Gastroesophageal sphincter (tissue), 3 donors: ENCODE measurements around the gene ENTPD7.

Experiments used
- POLR2A ChIP-seq, 2 donors: fragments of 450-650 bp; IDR thresholded peaks; one replicate each; pipeline ENCODE4 v1.6.1; 2017; ENCODE audit warnings: antibody characterized with exemption in 2 of 2, mild to moderate bottlenecking in 2 of 2, moderate library complexity in 1 of 2
- POLR2AphosphoS5 ChIP-seq: sonication (generic); formaldehyde crosslinking; IDR thresholded peaks from one replicate; pipeline ENCODE4 v1.6.1; 2017; ENCODE audit warnings: antibody characterized with exemption
- TF ChIP-seq, protein P1 (sequence below), 4 experiments: fragments of 200-600 bp in 2 of 4; fragments of 450-650 bp in 2 of 4; sonication (generic) in 1 of 4; IDR thresholded peaks; one replicate each; pipeline ENCODE4 v1.5.1; 2017 to 2019; ENCODE audit warnings: antibody characterized with exemption in 4 of 4, mild to moderate bottlenecking in 2 of 4, moderate library complexity in 2 of 4

DNA sequence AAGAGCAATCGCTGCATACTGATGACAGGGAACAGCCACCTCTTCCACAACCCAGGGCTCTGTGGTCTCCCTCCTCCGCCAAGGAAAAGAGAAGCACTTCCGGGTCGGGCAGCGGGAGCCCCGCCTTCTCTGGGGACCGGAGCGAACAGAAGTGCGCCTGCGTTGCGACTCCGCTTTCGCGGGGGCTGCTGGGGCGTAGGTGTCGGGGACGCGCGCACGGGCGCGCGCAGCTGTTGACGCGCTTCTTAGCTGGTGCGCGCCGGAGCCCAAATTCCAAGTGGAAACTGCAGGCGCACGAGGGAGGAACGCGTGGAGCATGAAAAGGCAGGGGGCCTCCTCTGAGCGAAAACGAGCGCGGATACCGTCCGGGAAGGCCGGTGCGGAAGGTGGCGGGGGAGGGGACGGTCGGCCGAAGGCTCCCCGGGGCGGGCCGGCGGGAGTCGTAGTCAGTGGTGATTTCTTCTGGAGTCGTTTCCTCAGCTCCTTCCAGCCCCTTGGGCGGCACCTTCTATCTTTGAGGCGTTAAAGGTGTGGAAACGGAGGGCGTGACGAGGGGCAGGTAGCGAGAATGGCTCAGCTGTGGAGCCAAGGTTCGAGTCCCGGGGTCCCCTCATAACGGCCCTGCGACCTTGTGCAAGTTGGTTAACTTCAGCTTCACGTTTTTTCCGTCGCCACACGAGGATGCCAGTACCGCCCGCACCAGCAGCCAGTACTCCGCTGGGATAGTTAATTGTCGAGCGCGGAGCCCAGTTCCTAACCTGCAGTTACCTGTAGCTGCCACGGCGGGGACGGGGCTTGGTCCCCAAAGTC lies 72.9 kb downstream of the ENTPD7 start, which contains the start of the genes COX15 and CUTC:
- TF ChIP-seq, protein P1, sequence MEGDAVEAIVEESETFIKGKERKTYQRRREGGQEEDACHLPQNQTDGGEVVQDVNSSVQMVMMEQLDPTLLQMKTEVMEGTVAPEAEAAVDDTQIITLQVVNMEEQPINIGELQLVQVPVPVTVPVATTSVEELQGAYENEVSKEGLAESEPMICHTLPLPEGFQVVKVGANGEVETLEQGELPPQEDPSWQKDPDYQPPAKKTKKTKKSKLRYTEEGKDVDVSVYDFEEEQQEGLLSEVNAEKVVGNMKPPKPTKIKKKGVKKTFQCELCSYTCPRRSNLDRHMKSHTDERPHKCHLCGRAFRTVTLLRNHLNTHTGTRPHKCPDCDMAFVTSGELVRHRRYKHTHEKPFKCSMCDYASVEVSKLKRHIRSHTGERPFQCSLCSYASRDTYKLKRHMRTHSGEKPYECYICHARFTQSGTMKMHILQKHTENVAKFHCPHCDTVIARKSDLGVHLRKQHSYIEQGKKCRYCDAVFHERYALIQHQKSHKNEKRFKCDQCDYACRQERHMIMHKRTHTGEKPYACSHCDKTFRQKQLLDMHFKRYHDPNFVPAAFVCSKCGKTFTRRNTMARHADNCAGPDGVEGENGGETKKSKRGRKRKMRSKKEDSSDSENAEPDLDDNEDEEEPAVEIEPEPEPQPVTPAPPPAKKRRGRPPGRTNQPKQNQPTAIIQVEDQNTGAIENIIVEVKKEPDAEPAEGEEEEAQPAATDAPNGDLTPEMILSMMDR (IDR thresholded peaks at IDR 0.05) = peak in 3 of 4 experiments; percentile 35 to 49 (median 45)
- peak; percentile 93 for TF ChIP-seq POLR2AphosphoS5
- peak; percentile 71 to 78 for TF ChIP-seq POLR2A (IDR thresholded peaks at IDR 0.05)
